ENCODE data around the gene FAM228B. TPM values are rescaled to one million over a fixed set of nuclear protein-coding genes. Genes with fewer than 3 reads are reported as not detected.
A peak's percentile ranks its signal among the peaks of the same experiment; 100 is the strongest.

Gene FAM228B
- total RNA-seq, 1 donor from 2014 or later, result 18.9 TPM

- TF ChIP-seq CTCF (IDR thresholded peaks at IDR 0.05; ENCODE audit: partially characterized antibody, unreplicated experiment), result no peak
- H3K4me1 Mint-ChIP-seq (ENCODE audit: low read depth, unreplicated experiment), result peaks cover 13% of the 10 kb centered on the region
- H3K27me3 Mint-ChIP-seq (ENCODE audit: unreplicated experiment), result peaks cover 9% of the 10 kb centered on the region
- H3K27ac Mint-ChIP-seq (ENCODE audit: unreplicated experiment), result peak overlapping the region; percentile 98
- peak; percentile 77 for DNase-seq
- H3K4me3 Mint-ChIP-seq (ENCODE audit: unreplicated experiment), result peak overlapping the region; percentile 93
- H3K9me3 Mint-ChIP-seq (ENCODE audit: unreplicated experiment), result peaks cover 7% of the 10 kb centered on the region
- H3K36me3 Mint-ChIP-seq (ENCODE audit: unreplicated experiment), result no peaks in the 10 kb centered on the region
Measured at GRCh38 chr2:24083567-24084385, 39.5 kb upstream of the FAM228B start.

- Mint-ChIP-seq H3K36me3 (ENCODE audit: unreplicated experiment) (no peaks in the 10 kb centered on the region), H3K27me3 (ENCODE audit: unreplicated experiment) (peaks cover 9% of the 10 kb centered on the region), H3K9me3 (ENCODE audit: unreplicated experiment) (peaks cover 7% of the 10 kb centered on the region), H3K4me1 (ENCODE audit: low read depth, unreplicated experiment) (peaks cover 13% of the 10 kb centered on the region), H3K27ac (ENCODE audit: unreplicated experiment) (peak within 1 kb of the TSS; percentile 98), H3K4me3 (ENCODE audit: unreplicated experiment) (peak within 1 kb of the TSS; percentile 95)
- DNase-seq, result peak; percentile 96
- TF ChIP-seq CTCF (IDR thresholded peaks at IDR 0.05; ENCODE audit: partially characterized antibody, unreplicated experiment), result peak; percentile 99
Measured at GRCh38 chr2:24084386-24085199, 38.7 kb upstream of the FAM228B start, which contains the start of gene TP53I3. TP53I3 (minus strand) TSS chr2:24084834; CDS start chr2:24084326, 508 bp downstream.

- Mint-ChIP-seq H3K4me3 (ENCODE audit: unreplicated experiment) (peak overlapping the region; percentile 95), H3K27ac (ENCODE audit: unreplicated experiment) (peak overlapping the region; percentile 96), H3K9me3 (ENCODE audit: unreplicated experiment) (peaks cover 7% of the 10 kb centered on the region), H3K27me3 (ENCODE audit: unreplicated experiment) (peaks cover 9% of the 10 kb centered on the region), H3K36me3 (ENCODE audit: unreplicated experiment) (no peaks in the 10 kb centered on the region), H3K4me1 (ENCODE audit: low read depth, unreplicated experiment) (peaks cover 13% of the 10 kb centered on the region)
- DNase-seq, result no peak
- no peak for TF ChIP-seq CTCF (IDR thresholded peaks at IDR 0.05; ENCODE audit: partially characterized antibody, unreplicated experiment)
Measured at GRCh38 chr2:24085200-24085489, 38.1 kb upstream of the FAM228B start.

- peaks cover 9% of the 10 kb centered on the region for H3K27me3 Mint-ChIP-seq (ENCODE audit: unreplicated experiment)
- H3K27ac Mint-ChIP-seq (ENCODE audit: unreplicated experiment), result no peak overlapping the region
- no peak for TF ChIP-seq CTCF (IDR thresholded peaks at IDR 0.05; ENCODE audit: partially characterized antibody, unreplicated experiment)
- no peaks in the 10 kb centered on the region for H3K36me3 Mint-ChIP-seq (ENCODE audit: unreplicated experiment)
- DNase-seq, result no peak
- H3K9me3 Mint-ChIP-seq (ENCODE audit: unreplicated experiment), result peaks cover 5% of the 10 kb centered on the region
- peaks cover 10% of the 10 kb centered on the region for H3K4me1 Mint-ChIP-seq (ENCODE audit: low read depth, unreplicated experiment)
- H3K4me3 Mint-ChIP-seq (ENCODE audit: unreplicated experiment), result no peak overlapping the region
Measured at GRCh38 chr2:24086241-24086640, 37.0 kb upstream of the FAM228B start.
